ENCODE measurements around the gene RETREG3. TPM values are rescaled to one million over a fixed set of nuclear protein-coding genes. Genes with fewer than 3 reads are reported as not detected.
A peak's percentile ranks its signal among the peaks of the same experiment; 100 is the strongest.
"Not testable (repeated sequence)": the region's sequence is repeated elsewhere in the genome, so short reads cannot be mapped to it uniquely, and the experiment has no call there.

RETREG3 gene
- total RNA-seq, 3 donors from 2014 or later = 27.2 to 37.9 (median 30.0) TPM

- Mint-ChIP-seq H3K36me3 (ENCODE audit: insufficient read depth) (no peaks in the 10 kb centered on the region), H3K4me3 (no peak overlapping the region), H3K9me3 (no peaks in the 10 kb centered on the region), H3K27me3 (ENCODE audit: low read depth) (no peaks in the 10 kb centered on the region), H3K4me1 (ENCODE audit: low read depth) (peaks cover 2% of the 10 kb centered on the region)
- DNase-seq (no peak), ATAC-seq (no peak)
These were observed 14.8 kb upstream of the RETREG3 start for GRCh38 chr17:42623732-42624596.

GRCh38 chr17:42623271-42623670 is 14.1 kb upstream of the RETREG3 start:
- Mint-ChIP-seq H3K36me3 (ENCODE audit: insufficient read depth) (no peaks in the 10 kb centered on the region), H3K4me3 (no peak overlapping the region), H3K4me1 (ENCODE audit: low read depth) (peaks cover 6% of the 10 kb centered on the region), H3K27me3 (ENCODE audit: low read depth) (no peaks in the 10 kb centered on the region), H3K9me3 (no peaks in the 10 kb centered on the region)
- no peak for DNase-seq
- no peak for ATAC-seq

- H3K4me1 Mint-ChIP-seq (ENCODE audit: low read depth); H3K27me3 Mint-ChIP-seq (ENCODE audit: low read depth); H3K36me3 Mint-ChIP-seq (ENCODE audit: insufficient read depth); H3K4me3 Mint-ChIP-seq; ATAC-seq; H3K9me3 Mint-ChIP-seq; DNase-seq: not testable (repeated sequence)
These were observed 12.8 kb upstream of the RETREG3 start for GRCh38 chr17:42621987-42622386.

GRCh38 chr17:42618442-42619150 is 9.4 kb upstream of the RETREG3 start:
- Mint-ChIP-seq H3K27me3 (ENCODE audit: low read depth) (no peaks in the 10 kb centered on the region), H3K9me3 (no peaks in the 10 kb centered on the region), H3K4me1 (ENCODE audit: low read depth) (peaks cover 6% of the 10 kb centered on the region), H3K4me3 (no peak overlapping the region), H3K36me3 (ENCODE audit: insufficient read depth) (peaks cover 20% of the 10 kb centered on the region)
- ATAC-seq (no peak), DNase-seq (no peak)

- ATAC-seq (peak in 1 of 2 donors; percentile 37), DNase-seq (no peak)
- H3K36me3 Mint-ChIP-seq (ENCODE audit: insufficient read depth) = peaks cover 22% of the 10 kb centered on the region
- no peaks in the 10 kb centered on the region for H3K9me3 Mint-ChIP-seq
- no peak overlapping the region for H3K4me3 Mint-ChIP-seq
- no peaks in the 10 kb centered on the region for H3K27me3 Mint-ChIP-seq (ENCODE audit: low read depth)
- H3K4me1 Mint-ChIP-seq (ENCODE audit: low read depth) = peaks cover 6% of the 10 kb centered on the region
These were observed 8.8 kb upstream of the RETREG3 start for GRCh38 chr17:42617956-42618431.

- H3K4me1 Mint-ChIP-seq (ENCODE audit: low read depth) = peaks cover 4% of the 10 kb centered on the region
- H3K4me3 Mint-ChIP-seq = no peak overlapping the region
- DNase-seq (no peak), ATAC-seq (no peak)
- H3K27me3 Mint-ChIP-seq (ENCODE audit: low read depth) = no peaks in the 10 kb centered on the region
- H3K9me3 Mint-ChIP-seq = no peaks in the 10 kb centered on the region
- H3K36me3 Mint-ChIP-seq (ENCODE audit: insufficient read depth) = peaks cover 27% of the 10 kb centered on the region
These were observed 4.6 kb upstream of the RETREG3 start for GRCh38 chr17:42613699-42614295.

GRCh38 chr17:42612013-42612412 is 2.8 kb upstream of the RETREG3 start:
- Mint-ChIP-seq H3K36me3 (ENCODE audit: insufficient read depth) (peaks cover 27% of the 10 kb centered on the region), H3K4me1 (ENCODE audit: low read depth) (peaks cover 12% of the 10 kb centered on the region), H3K4me3 (no peak overlapping the region), H3K27me3 (ENCODE audit: low read depth) (no peaks in the 10 kb centered on the region), H3K9me3 (no peaks in the 10 kb centered on the region)
- ATAC-seq (no peak), DNase-seq (no peak)

GRCh38 chr17:42609814-42610801 is 934 bp upstream of the RETREG3 start:
- peaks cover 31% of the 10 kb centered on the region for H3K4me1 Mint-ChIP-seq (ENCODE audit: low read depth)
- not testable (repeated sequence) for H3K27me3 Mint-ChIP-seq (ENCODE audit: low read depth); H3K9me3 Mint-ChIP-seq
- DNase-seq = peak; percentile 5
- peak in 1 of 2 donors; percentile 1 for ATAC-seq
- H3K4me3 Mint-ChIP-seq = peak overlapping the region; percentile 100
- peaks cover 25% of the 10 kb centered on the region for H3K36me3 Mint-ChIP-seq (ENCODE audit: insufficient read depth)

GRCh38 chr17:42608305-42609181 is 631 bp downstream of the RETREG3 start:
- Mint-ChIP-seq H3K4me1 (ENCODE audit: low read depth) (peaks cover 45% of the 10 kb centered on the region), H3K9me3 (no peaks in the 10 kb centered on the region), H3K36me3 (ENCODE audit: insufficient read depth) (peaks cover 11% of the 10 kb centered on the region), H3K27me3 (ENCODE audit: low read depth) (no peaks in the 10 kb centered on the region), H3K4me3 (peak overlapping the region; percentile 100)
- peak; percentile 59 to 60 for ATAC-seq
- DNase-seq = no peak

GRCh38 chr17:42607769-42608168 is 1.4 kb downstream of the RETREG3 start:
- Mint-ChIP-seq H3K4me1 (ENCODE audit: low read depth) (peaks cover 51% of the 10 kb centered on the region), H3K36me3 (ENCODE audit: insufficient read depth) (peaks cover 13% of the 10 kb centered on the region)
- no peak for ATAC-seq

GRCh38 chr17:42603318-42603717 is 5.9 kb downstream of the RETREG3 start:
- Mint-ChIP-seq H3K36me3 (ENCODE audit: insufficient read depth) (peaks cover 17% of the 10 kb centered on the region), H3K9me3 (no peaks in the 10 kb centered on the region)
- no peak for ATAC-seq

More at GRCh38 chr17:42607769-42608168, 1.4 kb downstream of the RETREG3 start:
- no peaks in the 10 kb centered on the region for H3K9me3 Mint-ChIP-seq
- no peaks in the 10 kb centered on the region for H3K27me3 Mint-ChIP-seq (ENCODE audit: low read depth)
- peak overlapping the region; percentile 100 for H3K4me3 Mint-ChIP-seq
- no peak for DNase-seq

GRCh38 chr17:42598905-42599304 is 10.3 kb downstream of the RETREG3 start:
- Mint-ChIP-seq H3K4me3 (no peak overlapping the region), H3K36me3 (ENCODE audit: insufficient read depth) (peaks cover 17% of the 10 kb centered on the region)
- ATAC-seq = no peak

More at GRCh38 chr17:42603318-42603717, 5.9 kb downstream of the RETREG3 start:
- Mint-ChIP-seq H3K4me1 (ENCODE audit: low read depth) (peaks cover 68% of the 10 kb centered on the region), H3K27me3 (ENCODE audit: low read depth) (no peaks in the 10 kb centered on the region), H3K4me3 (no peak overlapping the region)
- no peak for DNase-seq

GRCh38 chr17:42596386-42596785 is 12.8 kb downstream of the RETREG3 start:
- no peaks in the 10 kb centered on the region for H3K9me3 Mint-ChIP-seq
- DNase-seq = no peak
- no peaks in the 10 kb centered on the region for H3K27me3 Mint-ChIP-seq (ENCODE audit: low read depth)
- no peak for ATAC-seq
- no peak overlapping the region for H3K4me3 Mint-ChIP-seq
- H3K36me3 Mint-ChIP-seq (ENCODE audit: insufficient read depth) = peaks cover 18% of the 10 kb centered on the region
- peaks cover 23% of the 10 kb centered on the region for H3K4me1 Mint-ChIP-seq (ENCODE audit: low read depth)

More at GRCh38 chr17:42598905-42599304, 10.3 kb downstream of the RETREG3 start:
- H3K27me3 Mint-ChIP-seq (ENCODE audit: low read depth) = no peaks in the 10 kb centered on the region
- peaks cover 32% of the 10 kb centered on the region for H3K4me1 Mint-ChIP-seq (ENCODE audit: low read depth)
- no peak for DNase-seq
- H3K9me3 Mint-ChIP-seq = no peaks in the 10 kb centered on the region
